ENCODE data around the gene LARGE1.

LARGE1 gene

DNA sequence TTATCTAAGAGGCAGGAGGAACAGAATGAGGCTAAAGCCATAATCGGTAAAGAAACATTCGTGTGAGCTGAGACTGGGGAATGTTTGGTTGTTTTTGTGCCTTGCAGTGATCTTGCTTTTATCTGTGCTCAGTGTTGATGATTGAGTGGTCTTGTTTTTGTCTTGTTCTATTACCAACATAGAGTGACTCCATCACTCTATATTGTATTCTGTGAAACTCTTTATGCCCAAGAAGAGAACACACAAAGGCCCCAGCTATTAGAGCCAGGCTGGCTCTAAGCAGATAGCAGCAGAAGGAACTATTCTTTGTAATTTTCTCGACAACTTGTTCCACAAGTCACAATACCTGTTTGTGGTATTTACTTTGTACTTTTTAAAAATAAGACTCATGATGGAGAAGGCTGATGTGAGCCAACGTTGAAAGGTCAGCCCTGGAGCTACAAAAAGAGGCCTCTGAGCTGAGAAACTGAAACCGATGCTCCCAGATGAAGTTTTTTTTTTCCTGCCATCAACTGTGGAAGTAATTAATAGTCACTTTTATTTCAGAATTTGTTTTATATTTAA is 68.4 kb downstream of the LARGE1 start:
- no peak for DNase-seq

DNA sequence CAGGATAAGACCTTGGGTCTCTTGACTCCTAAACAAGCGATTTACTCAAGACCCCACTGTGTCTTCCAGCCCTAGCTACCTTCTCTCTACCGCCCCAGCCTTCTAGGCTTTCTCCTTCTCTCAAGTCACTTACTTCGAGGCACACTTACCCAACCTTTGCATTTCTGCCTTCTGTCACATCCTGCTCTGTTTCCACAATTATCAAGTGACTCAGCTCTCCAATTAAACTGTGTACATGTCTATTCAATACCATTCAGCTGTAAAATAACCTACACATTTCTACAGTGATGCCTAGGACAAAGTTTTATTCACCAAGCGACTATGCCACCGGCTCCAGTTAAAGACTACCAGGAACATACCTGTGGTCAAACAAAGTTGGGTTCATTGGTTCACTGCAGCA is 69.0 kb downstream of the LARGE1 start:
- peak; percentile 35 for DNase-seq

DNA sequence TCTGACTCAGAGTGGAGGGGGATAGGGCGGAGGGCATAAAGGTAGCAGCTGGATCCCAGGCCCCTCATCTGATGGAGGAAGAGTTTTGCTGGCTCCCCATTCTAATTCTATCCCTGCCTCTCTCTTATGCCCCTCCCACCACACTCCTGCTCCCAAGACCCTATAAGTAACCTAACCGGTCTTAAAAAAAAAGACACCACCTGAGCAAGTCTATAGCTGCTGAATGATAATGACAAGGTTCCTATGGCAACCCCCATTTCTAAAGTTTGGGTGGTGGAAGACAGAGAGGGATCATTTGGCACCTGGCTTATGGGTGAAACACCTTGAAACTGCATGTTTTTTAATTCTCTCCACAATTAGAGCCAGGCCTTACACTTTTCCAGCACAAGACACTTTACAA is 69.6 kb downstream of the LARGE1 start:
- DNase-seq: no peak

DNA sequence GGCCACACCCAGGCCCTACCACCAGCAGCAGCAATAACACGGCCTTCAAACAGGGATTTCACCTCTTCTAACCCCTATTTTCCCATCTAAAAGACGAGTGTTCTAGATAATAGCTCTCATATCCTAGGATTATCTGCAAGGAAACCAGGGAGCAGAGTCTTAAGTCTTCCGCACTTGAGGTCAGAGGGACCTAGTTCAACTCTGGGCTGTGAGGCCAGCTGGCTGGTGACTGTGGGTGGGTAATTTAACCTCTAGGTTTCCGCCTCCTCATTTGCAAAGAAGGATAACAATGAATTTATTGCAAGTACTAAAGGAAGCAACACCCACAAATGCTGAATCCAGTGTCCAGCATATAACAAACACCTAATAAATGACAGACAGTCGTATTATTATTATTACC is 70.1 kb downstream of the LARGE1 start:
- no peak for DNase-seq

DNA sequence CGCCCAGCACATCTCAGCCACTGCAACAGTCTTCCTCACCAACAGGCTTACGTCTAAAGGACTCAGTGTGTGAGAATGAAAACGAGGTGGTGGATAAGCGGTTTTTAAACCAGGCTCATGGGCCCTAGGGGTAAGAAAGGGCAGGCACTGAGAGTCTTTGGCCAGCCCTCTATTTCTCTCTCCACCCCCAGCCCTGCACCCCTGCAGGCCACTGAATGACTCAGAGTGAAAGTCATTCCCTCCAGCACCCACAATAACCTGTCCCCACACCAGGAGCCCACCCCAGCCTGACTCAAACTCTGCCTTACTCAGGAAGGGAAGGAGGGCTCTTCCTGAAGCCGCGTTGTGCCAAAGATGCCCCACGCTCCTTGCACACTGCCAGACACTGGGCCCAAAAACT is 72.0 kb downstream of the LARGE1 start:
- DNase-seq: peak; percentile 32

DNA sequence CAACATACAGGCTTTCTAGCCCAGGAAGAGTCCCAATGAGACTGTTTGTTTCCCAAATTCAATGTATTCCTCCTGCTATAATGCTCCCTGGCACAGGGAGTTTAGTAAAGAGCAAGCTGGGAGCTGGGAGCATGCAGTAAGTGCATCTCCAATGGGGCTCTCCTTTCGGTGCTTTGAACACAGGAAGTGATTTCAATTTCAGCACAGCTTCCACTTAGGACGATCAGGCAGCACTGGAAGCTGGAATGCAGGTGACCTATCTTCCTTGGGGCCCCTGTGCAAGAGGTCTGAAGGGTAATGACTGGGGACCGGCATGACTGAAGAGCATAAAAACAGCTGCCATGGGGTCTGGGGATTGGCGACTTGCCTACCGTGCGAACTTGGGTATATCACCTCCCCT is 76.0 kb downstream of the LARGE1 start:
- no peak for DNase-seq

DNA sequence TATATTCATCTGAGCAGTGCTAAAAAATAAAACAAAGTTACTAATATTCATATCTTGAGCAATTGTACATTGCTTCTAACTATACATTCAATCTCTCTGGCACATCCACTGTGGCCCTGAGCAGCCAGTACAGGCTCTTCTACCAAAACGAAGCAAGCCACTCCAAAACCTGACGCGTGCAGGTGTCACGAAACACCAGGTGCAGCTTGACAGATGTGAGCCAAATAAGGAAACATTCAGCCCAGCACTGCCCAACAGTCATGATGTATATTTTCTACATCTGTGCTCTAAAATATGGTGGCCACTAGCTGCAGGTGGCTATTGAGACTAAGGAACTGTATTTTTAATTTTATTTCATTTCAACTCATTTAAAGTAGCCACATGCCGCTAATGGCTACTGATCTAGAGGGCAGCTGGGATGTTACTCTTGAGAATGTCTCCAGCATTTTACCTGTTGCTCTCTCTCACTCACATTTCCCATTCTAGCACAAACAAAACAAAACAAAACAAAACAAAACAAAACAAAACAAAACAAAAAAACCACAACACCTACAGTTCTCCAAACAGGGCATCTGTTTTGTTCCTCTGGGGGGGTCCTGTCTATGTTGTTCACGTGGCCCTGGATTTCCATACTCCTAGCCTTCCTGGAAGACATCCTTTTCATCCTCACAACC is 77.7 kb downstream of the LARGE1 start:
- DNase-seq: no peak

DNA sequence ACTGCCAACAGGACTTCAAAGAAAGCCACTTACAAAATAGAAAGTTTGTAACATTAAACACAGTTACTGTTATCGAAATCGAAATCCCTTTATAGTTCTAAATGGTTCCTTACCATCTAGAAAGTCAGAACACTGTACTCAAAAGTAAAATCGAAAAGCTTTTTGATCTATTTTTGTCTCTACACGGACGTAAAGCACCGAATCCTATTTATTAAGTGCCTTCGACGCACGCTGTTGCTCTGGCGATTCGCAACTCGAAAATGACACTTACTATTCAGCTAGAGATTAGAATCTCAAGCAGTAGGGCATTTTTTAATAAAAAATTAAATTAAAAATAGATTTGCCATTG is 78.3 kb downstream of the LARGE1 start:
- DNase-seq: no peak

DNA sequence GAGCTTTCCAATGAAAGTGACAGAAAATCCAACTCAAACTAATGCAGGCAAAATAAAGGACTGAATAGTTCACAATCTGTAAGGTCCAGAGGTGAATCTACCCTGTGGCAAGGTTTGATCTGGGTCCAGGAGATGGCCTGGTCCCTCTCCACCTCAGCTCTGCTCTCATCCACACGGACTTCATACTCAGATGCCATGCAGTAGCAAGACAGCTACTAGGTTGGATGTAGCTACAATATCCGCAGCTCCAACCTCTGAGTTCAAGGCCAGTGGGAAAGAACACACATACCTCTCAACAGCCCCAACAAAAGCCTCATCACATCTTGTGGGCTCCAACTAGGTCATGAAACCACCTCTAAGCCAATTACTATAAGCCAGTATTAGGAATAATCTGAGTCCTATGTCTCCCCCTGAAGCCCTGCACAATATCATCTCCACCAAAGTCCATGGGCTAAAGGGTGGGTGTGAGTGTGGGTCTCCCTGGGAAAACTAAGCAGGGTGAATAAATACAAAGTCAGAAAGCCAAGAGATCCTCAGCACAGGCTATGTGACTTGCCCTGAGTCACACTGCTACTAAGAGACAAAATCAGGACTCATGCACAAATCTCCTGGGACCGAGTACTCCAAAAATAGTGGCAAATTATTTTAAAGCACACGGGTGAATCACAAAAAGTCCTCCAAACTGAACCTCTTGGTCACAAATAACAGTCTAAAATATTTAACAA is 78.8 kb downstream of the LARGE1 start:
- no peak for DNase-seq

DNA sequence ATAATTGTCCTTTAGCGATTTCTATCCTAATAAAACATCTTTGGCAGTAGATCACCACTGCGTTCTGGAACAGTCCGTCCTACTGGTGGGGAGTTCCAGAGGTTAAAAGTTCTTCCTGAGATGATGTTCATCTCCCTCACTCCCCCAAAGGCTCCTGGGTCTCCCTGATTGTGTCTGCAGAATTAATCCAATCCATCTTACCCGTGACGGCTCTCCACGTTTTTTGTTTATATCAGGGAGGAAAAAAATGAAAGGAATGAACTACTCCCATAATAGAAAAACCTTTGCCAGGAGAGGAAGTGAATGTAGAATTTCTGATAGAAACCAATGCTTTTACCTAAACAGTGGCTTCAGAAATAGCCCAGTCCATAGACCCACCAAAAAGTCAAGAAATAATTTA is 81.6 kb downstream of the LARGE1 start:
- DNase-seq: no peak

DNA sequence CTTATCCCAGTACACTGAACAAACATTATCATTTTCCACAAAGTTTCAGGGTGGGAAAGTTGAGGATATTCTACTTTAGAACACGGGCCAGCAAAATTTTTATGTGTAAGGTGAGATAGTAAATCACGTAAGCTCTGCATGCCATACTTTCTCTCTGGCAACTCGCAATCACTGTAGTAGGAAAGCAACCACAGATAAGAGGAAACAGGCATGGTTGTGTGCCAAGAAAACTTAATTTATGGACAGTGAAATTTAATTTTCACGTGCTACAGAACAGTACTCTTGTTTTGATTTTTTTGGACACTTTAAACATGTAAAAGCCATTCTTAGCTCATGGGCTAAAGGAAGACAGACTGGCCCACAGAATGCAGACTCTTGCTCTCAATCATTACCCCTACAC is 82.5 kb downstream of the LARGE1 start:
- no peak for DNase-seq

DNA sequence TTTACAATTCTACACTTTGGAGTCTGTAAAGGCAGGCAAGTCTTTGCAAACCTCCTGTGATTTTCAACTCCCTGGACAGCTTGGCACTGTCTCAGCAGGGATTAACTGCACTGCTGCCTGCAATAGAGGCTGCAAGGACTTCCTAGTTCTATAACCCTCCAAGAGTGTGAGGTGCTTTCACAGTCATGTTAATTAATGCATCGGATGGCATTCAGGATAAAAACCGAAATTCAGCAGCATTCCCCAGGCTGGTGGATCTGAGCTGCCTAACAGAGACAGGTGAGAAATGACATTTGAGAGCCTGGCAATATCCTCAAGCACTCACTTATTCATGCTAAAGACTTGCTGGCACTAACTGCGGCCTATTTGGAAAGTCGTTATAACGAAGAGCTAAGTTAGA is 85.0 kb downstream of the LARGE1 start:
- DNase-seq: no peak

DNA sequence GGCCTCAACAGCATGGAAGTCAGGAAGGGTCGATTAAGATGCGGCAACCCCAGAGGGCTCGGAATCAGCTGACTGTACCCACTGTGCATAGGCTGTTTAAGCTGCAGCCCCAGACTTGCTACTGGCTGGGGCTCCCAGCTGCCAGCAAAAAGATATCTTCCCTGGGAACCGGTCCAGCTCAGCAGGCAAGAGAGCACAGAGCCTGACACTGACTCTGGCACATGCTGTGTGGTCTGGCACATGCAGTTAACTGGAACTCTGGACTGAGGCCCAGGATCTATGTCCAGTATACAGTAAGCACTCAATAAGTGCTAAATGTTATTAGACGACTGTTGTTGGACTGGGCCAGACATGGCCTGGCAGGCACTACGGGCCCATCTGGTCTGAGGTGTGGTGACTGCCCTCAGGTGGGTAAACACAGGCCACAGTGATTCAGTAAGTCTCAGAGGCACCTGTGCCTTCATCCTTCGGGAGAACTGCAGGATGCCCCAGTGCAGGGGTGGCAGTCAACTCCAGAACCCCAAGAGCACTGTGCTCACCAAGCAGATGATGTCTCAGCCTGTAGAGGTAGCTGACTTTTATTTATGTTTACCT is 87.6 kb downstream of the LARGE1 start:
- no peak for DNase-seq

DNA sequence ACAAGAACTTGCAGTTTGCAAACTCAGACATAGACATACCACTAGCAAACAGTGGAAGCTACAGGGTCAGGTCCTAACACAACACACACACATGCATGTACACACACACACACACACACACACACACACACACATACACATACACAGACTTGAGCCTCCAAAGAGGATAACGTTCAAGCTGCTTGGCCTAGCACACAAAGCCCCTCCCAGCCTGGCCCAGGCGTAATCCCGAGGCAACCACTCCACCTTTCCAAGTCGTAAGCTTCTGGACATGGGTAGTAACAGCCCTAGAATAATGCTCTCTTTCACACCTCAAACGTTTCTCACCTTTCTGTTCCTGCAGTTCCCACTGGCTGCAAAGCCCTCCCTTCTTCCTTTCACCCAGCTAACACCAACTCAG is 88.6 kb downstream of the LARGE1 start:
- no peak for DNase-seq

DNA sequence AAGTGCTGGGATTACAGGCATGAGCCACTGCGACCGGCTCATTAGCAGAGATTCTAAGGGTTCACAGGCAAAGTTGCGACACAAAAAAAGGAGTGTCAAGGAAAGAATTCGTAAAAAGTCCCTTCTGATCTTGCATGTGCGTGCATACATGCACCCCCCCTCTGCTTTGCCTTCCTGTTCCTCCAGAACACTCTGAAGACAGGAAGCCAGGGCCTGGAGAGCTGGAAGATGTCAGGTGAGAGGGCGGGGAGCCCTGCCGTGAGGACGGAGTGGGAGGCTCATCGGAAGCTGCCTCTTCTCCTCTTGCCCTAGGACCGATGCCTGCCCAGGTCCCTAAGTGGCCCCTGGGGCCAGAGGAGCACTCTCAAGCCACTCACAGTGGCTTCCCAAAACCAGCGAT is 89.1 kb downstream of the LARGE1 start:
- DNase-seq: no peak

DNA sequence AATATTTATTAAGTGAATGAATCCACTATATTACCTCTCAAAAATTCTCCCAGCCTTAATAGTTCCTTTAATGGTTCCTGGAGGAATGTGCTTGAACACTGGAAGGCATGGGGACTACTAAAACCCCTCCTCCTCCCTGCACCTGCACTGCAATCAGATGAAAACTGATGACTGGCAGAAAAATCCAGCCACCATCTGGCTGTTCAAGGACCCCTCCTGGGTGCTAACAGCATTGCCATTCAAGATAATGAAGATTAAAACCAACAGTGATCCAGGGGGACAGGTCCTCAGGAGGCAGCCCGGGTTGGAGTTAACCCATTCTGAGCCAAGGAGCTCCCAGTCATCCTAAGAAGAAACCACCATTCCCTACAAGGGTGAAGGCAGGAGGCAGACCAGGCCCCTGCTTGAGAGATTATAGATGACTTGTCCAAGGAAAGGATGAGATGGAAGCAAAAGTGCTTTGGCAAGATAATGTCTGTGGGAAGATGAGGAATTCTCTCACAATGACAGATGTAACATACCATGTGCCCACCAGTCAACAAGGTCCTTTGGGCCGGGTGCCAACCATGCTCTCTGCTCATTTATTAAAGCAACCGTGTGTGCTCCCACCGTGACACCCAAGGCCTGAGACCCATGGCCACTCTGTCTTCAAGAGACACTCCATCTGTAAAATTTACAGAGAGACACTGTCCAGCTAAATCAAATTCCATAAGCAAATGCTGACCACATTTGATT is 90.6 kb downstream of the LARGE1 start:
- no peak for DNase-seq

DNA sequence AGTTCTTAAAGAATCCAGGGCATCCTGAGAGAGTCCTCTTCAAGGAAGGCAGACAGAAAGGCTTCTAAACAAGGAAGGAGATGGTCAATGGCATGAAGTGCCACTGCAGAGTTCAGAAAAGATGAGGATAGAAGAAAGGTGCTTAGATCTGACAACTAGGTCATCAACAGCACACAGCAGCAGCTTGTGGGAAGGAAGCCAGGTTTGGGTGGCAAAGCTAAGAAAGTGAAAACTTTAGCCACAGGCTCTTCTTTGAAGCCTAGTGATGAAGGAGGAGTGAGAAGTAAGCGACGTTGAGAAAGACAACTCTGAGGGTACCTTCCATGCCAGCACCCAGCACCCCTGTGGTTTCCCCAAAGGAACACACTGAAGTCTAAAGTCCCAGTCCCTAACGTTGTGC is 92.0 kb downstream of the LARGE1 start:
- no peak for DNase-seq

DNA sequence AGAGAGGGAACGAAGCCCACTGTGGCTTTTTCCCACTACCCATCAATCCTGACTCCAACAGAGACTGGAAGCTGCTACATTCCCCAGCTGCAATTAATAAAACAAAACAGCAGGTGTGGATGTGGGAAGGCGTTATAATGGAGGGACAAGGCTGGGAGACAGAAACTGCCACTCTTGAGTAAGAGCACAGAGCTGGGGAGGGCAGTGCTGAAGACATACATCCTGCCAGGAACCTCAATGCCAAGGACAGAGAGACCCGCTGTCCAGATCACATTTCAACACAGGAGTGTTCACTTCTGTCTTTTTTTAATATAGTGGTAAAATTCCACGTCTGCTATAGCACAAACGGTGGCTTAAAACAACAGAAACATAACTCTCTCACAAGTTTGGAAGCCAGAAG is 94.5 kb downstream of the LARGE1 start:
- no peak for DNase-seq

DNA sequence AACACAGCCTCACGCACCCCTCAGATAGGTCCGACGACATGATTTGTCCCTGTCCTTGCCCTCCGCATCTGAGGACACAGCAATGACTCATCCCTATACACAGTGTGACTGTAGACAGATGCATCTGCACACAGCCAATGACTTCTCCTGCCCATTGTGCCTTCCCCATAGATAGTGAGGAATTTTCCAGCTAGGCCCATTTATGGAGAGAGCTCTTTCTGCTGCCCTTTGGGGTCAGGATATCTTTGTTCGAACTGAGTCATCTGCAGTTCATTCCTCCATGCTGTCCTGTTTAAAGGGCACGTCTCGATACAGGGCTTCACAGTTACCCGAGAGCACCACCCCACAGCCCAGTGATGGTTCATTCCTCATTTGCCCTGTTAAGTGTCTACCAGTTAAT is 96.7 kb downstream of the LARGE1 start:
- DNase-seq: no peak

DNA sequence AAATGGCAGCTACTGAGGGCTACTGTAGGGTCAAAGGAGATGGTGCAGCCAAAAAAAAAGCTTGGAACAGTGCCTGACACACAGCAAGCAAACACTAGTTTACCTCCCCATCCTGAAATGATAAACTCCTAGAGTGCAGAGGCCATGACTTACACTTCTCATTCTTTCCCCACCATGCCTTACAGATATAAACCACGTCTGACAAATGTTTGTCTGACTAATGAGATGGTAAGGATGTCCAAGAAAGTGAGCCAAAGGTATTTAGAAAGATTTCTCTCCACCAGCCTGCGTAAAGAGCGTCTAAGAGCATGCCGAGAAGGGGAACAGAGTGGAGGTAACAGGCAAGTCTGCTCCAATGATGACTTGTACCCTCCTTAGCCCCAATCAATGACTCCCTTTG is 99.0 kb downstream of the LARGE1 start:
- no peak for DNase-seq

DNA sequence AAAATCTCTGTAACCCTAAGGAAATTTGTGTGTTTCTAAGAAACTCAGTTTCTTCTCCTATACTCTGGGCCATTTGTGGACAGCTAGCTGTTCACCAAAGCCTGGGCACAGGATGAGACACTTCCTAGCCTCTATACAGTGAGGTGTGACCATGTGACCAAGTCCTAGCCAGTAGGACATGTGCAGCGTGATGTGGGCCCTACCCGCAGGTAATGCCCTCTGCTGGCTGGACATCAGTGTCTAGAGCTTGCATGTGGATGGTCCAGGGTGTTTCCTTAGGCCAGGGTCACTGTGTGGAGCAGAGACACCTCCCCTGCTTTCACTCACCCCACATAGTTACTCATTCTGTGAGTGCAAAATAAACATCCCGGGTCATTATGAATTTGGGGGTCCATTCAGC is 100.5 kb downstream of the LARGE1 start:
- no peak for DNase-seq

DNA sequence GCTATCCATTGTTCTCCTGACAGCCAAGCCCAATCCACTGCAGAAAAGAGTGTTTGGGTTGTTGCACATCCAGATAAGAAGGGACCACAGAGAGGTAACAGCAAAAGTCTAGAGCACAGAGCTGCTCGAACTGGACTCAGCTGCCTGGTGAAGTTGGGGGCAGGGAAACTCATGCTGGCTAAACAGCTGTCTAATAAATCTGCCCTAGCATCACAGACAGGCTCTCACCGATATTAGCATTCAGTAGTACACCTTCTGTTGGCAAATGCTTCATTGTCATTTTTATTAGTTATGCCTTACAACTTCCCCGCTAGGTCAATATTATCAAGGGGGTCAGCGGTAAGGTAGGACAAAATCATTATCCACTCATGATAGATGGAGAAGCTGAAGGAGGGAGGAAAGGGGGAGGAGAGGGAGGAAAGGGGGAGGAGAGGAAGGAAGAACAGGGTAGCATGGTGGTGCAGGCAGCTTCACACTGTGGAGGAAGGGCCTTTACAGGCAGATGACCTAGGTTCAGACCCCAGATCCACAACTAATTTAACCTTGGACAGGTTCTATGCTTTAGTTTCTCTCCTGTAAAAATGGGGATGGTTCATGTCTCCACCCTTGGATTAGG is 102.7 kb downstream of the LARGE1 start:
- DNase-seq: no peak

DNA sequence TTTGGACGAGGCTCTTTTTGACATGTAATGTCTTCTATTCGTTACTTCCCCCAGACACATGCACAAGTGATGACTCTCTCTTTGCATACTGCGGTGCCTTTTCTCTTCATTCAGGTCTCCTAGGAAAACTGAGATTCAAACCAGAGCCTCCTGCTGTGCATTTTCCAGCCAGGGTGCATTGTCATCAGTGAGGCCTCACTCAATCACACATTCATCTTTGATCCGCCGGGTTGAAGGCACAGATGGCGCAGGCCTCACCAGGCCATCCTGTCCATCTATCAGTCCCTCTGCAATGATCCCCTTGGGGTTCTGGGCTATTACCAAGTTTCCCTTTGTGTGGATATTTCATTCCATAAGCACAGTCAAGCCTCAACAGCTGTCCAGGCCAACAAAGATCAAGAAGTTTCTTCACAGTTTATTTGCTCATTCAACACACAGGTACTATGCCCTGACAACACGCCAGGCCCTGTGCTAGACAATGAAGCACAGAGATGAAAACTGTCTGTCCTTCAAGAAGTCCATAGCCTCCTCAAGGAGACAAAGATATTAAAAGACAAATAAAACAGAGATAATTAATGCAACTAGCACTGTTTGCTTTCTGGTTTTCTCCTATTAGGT is 107.8 kb downstream of the LARGE1 start:
- peak; percentile 21 for DNase-seq

Measured in fibroblast of upper back skin (primary cell).